Activated CD4-positive, alpha-beta memory T cell treated with anti-CD3 and anti-CD28 coated beads, Interleukin-2, amount 10 ng/mL, durations not matched to agents 7 days and 5 days (primary cell): Measurements from ENCODE around the gene CES1. TPM values are rescaled to one million over a fixed set of nuclear protein-coding genes. Genes with fewer than 3 reads are reported as not detected.
A peak's percentile ranks its signal among the peaks of the same experiment; 100 is the strongest.
"Not testable (repeated sequence)": the region's sequence is repeated elsewhere in the genome, so short reads cannot be mapped to it uniquely, and the experiment has no call there.

ENCODE experiments used
- CTCF ChIA-PET: fragments of 350-600 bp; sonication (Branson Sonifier 250); formaldehyde crosslinking; loops from one replicate; lab custom pipeline; 2021; ENCODE audit warnings: antibody characterized with exemption, inconsistent platforms; lab: Charles Lee
- POLR2A ChIA-PET: fragments of 350-600 bp; sonication (Branson Sonifier 250); formaldehyde crosslinking; loops from one replicate; lab custom pipeline; 2021; ENCODE audit warnings: antibody characterized with exemption; lab: Charles Lee
- DNase-seq: peaks from one replicate; pipeline ENCODE4 v3.0.0-alpha.2; 2020
- H3K27ac Mint-ChIP-seq: one replicate; pipeline ENCODE4 v1.8.0; 2021; ENCODE audit warnings: mild to moderate bottlenecking, mixed read lengths
- H3K27me3 Mint-ChIP-seq: one replicate; pipeline ENCODE4 v1.8.0; 2021; ENCODE audit warnings: mixed read lengths
- H3K36me3 Mint-ChIP-seq: one replicate; pipeline ENCODE4 v1.8.0; 2021; ENCODE audit warnings: low read depth, mixed read lengths
- H3K4me1 Mint-ChIP-seq: one replicate; pipeline ENCODE4 v1.8.0; 2021; ENCODE audit warnings: mixed read lengths
- H3K4me3 Mint-ChIP-seq: one replicate; pipeline ENCODE4 v1.8.0; 2021; ENCODE audit warnings: mild to moderate bottlenecking, mixed read lengths
- H3K9me3 Mint-ChIP-seq: one replicate; pipeline ENCODE4 v1.8.0; 2021; ENCODE audit warnings: mixed read lengths
- total RNA-seq, 2 experiments: library from RNA; stranded (reverse); gene quantifications; one replicate each; pipeline ENCODE4 v1.2.3, GENCODE V29; 2021

The CES1 gene
- total RNA-seq, 2 experiments from 2014 or later, result 3.4 to 5.0 TPM

DNA sequence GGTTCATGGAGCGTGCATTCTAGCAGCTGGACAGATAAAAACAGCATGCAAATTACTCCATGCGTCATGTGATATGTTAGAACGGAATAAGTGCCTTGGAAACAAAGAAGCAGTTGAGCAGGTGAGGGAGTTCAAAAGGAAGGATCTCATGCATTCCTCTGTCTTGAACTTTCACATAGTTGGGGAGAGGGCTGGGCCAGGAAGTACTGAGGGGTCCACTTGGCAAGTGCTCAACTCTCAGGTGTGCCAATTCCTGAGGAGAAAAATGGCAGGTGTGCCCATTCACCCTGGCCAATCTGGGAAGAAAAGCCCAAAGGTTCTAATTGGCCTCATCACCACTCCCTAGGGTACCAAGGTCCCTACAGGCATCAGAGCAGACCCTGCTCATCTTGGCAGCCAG lies 67.7 kb downstream of the CES1 start:
- H3K36me3 Mint-ChIP-seq, result no peaks in the 10 kb centered on the region

DNA sequence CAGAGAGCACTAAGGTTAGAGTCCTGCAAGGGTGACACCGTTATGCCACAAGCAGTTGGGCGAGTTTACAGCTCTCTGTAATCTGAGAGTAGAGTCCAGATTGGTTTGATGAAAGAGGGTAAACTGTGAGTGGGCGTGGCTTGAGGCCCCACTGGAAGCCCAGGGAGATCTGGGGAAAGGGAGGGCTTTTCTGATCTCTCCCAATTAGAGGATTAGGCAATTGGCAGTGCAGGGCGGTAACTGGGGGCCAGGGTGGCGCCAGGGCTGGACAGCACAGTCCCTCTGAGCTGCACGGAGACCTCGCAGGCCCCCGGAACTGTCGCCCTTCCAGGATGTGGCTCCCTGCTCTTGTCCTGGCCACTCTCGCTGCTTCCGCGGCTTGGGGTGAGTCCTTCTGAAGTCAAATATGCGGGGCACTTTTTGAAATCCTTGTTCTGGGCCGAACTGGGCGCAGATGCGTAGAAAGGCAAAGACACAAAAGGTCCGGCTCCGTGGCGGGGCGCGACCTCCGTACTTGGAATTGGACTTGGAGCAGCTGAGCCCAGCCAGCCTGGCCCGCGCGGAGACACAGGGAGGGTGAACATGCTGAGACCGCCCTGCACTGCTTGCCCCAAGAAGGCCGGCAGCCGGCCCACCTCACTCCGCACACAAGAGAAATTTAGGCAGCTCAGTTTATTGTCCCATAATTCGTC lies 72.4 kb downstream of the CES1 start:
- H3K4me3 Mint-ChIP-seq, result no peak overlapping the region
- H3K36me3 Mint-ChIP-seq, result no peaks in the 10 kb centered on the region
- POLR2A ChIA-PET, result no interaction called here
- no peak overlapping the region for H3K27ac Mint-ChIP-seq
- H3K9me3 Mint-ChIP-seq, result peaks cover 2% of the 10 kb centered on the region
- H3K27me3 Mint-ChIP-seq, result peaks cover 17% of the 10 kb centered on the region
- H3K4me1 Mint-ChIP-seq, result no peaks in the 10 kb centered on the region
- CTCF ChIA-PET, result no interaction called here
- no peak for DNase-seq

More for the DNA sequence above, 67.7 kb downstream of the CES1 start:
- H3K4me1 Mint-ChIP-seq, result no peaks in the 10 kb centered on the region
- no peak for DNase-seq
- ChIA-PET CTCF (no interaction called here), POLR2A (no interaction called here)
- H3K9me3 Mint-ChIP-seq, result no peaks in the 10 kb centered on the region
- peaks cover 10% of the 10 kb centered on the region for H3K27me3 Mint-ChIP-seq
- no peak overlapping the region for H3K27ac Mint-ChIP-seq
- no peak overlapping the region for H3K4me3 Mint-ChIP-seq

DNA sequence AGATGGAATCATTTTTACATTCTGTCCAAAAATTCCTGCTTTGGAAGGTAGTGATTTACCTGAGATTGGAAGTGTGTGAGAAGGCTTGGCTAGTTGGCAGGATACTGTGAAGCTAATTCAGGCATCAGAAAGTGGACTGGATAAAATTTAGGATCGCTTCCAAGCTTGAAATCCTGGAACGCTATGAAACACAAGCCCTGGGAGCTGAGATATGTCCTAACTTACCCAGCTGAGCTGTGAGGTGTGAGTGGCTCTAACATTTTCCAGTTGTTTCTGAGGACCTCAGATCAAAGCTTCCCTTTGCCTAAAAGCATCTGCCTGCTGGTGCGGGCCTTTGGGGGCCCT lies 73.0 kb downstream of the CES1 start:
- POLR2A ChIA-PET, result not testable (repeated sequence)

DNA sequence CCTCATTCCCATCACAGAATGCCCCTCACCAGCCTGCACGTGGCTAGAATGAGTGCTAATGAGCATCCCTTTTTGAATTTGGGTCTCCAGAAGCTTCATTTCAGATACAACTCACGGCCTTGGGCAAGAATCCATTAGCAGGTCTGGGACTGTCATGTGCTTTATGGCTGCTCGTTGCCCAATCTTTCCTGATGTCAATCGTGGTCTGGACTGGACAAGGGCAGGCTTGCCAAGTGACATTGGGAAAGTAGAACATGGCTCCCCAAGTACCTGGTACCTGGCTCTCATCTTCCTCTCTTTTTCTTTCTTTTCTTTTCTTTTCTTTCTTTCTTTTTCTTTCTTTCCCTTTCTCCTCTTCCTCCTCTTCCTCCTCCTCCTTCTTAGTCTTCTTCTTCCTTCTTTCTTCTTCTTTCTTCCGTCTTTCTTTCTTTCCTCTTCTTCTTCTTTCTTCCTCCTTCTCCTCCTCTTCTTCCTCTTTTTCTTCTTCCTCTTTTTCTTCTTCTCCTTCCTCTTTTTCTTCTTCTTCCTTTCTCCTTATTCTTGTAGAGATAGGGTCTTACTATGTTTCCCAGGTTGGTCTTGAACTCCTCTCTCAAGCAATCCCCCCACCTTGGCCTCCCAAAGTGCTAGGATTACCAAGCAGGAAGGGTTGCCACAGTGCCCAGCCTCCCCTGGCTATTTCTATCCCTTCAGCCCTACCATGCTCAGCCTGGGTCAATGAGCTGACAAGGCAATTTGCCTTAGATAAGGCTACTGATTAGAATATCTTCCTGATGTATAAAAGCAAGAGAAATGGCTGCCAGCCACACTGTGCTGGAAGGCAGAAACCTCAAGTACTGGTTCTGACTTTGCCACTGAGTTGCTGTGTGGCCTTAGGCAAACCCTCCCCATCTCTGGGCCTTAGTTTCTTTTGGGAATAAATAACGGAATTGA lies 75.0 kb downstream of the CES1 start:
- peaks cover 14% of the 10 kb centered on the region for H3K27me3 Mint-ChIP-seq
- H3K4me3 Mint-ChIP-seq, H3K27ac Mint-ChIP-seq, CTCF ChIA-PET, DNase-seq, POLR2A ChIA-PET: not testable (repeated sequence)
- H3K9me3 Mint-ChIP-seq, result peaks cover 19% of the 10 kb centered on the region
- peaks cover 17% of the 10 kb centered on the region for H3K36me3 Mint-ChIP-seq
- H3K4me1 Mint-ChIP-seq, result peaks cover 16% of the 10 kb centered on the region

More for the DNA sequence above, 73.0 kb downstream of the CES1 start:
- peaks cover 17% of the 10 kb centered on the region for H3K27me3 Mint-ChIP-seq
- H3K4me1 Mint-ChIP-seq, H3K36me3 Mint-ChIP-seq, H3K4me3 Mint-ChIP-seq, CTCF ChIA-PET, DNase-seq, H3K27ac Mint-ChIP-seq, H3K9me3 Mint-ChIP-seq: not testable (repeated sequence)

DNA sequence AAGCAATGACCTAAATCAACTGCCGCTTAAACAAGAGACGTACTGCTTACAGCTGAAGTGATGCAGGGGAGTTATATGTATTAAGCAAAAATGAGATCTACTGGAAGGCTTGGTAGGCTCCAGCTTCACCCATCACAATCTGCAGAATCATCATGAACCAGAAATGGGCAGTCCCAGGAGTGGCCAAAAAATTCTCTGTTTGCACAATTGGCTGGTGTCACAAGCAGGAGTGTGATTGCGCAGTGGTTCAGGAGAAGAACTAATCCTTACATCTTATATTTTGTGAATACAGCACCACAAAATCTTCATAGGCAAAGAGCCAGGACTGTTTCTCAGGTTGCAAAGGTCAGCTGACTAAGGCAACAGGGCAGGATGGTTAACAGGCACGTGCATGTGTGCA lies 75.9 kb downstream of the CES1 start:
- Mint-ChIP-seq H3K27ac (no peak overlapping the region), H3K27me3 (peaks cover 9% of the 10 kb centered on the region), H3K9me3 (peaks cover 28% of the 10 kb centered on the region), H3K4me3 (no peak overlapping the region), H3K4me1 (peaks cover 24% of the 10 kb centered on the region), H3K36me3 (peaks cover 25% of the 10 kb centered on the region)
- CTCF ChIA-PET, result no interaction called here
- POLR2A ChIA-PET, result no interaction called here
- DNase-seq, result no peak

DNA sequence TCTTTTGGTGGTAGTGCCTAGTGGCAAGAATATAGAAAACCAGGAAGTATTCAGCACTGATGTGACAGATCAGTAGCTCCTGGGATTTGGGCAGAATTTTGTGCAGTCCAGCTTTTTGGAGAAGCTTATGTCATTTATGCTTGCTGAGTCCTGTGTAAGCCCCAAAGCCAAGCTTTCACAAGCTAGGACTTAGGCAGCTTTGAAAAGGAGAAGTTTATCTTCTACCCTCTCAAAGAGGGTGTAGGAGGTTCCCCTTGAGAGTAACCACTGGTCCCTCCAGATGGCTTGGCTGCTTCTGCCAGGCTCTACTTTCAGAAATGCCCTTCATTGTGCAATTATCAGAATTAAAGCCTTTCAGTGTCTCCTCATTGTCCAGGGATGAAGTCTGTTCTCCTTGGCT lies 78.8 kb downstream of the CES1 start:
- CTCF ChIA-PET, result no interaction called here
- Mint-ChIP-seq H3K4me3 (no peak overlapping the region), H3K36me3 (peaks cover 25% of the 10 kb centered on the region), H3K9me3 (peaks cover 41% of the 10 kb centered on the region), H3K4me1 (peaks cover 24% of the 10 kb centered on the region), H3K27ac (peak overlapping the region; percentile 97), H3K27me3 (peaks cover 2% of the 10 kb centered on the region)
- POLR2A ChIA-PET, result no interaction called here
- DNase-seq, result no peak

DNA sequence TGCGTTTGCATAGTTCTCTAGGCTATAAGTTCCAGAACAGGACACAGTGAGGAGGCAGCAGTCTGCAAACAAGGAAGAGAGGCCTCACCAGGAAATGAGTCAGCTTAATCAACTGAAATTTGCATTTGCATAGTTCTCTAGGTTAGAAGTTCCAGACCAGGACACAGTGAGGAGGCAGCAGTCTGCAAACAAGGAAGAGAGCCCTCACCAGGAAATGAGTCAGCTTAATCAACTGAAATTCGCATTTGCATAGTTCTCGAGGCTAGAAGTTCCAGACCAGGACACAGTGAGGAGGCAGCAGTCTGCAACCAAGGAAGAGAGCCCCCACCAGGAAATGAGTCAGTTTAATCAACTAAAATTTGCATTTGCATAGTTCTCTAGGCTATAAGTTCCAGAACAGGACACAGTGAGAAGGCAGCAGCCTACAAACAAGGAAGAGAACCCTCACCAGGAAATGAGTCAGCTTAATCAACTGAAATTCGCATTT lies 79.7 kb downstream of the CES1 start:
- CTCF ChIA-PET, H3K27me3 Mint-ChIP-seq, POLR2A ChIA-PET, H3K4me3 Mint-ChIP-seq: not testable (repeated sequence)
- peak overlapping the region; percentile 97 for H3K27ac Mint-ChIP-seq
- H3K9me3 Mint-ChIP-seq, result peaks cover 41% of the 10 kb centered on the region
- H3K4me1 Mint-ChIP-seq, result peaks cover 24% of the 10 kb centered on the region
- peaks cover 25% of the 10 kb centered on the region for H3K36me3 Mint-ChIP-seq
- peak; percentile 26 for DNase-seq

Other genes with a start within 250 kb of the CES1 start
- not detected for gene SLC6A2, start 177.1 kb downstream of the CES1 start, total RNA-seq
- gene CES5A, start 42.3 kb upstream of the CES1 start, total RNA-seq, result not detected